Sigmoid colon (tissue), 4 donors: ENCODE results near the gene DFFB.

Experiments used
- POLR2AphosphoS5 ChIP-seq, 4 donors: sonication (generic); formaldehyde crosslinking; IDR thresholded peaks; one replicate each; pipeline ENCODE4 v1.6.1; 2017; ENCODE audit warnings: antibody characterized with exemption in 4 of 4
- TF ChIP-seq, protein P1 (sequence below), 4 experiments: fragments of 450-650 bp in 3 of 4; fragments of 200-600 bp in 1 of 4; IDR thresholded peaks; one replicate each; pipeline ENCODE4 v1.5.1; 2016 to 2019; ENCODE audit warnings: antibody characterized with exemption in 4 of 4, mild to moderate bottlenecking in 3 of 4, moderate library complexity in 2 of 4

DNA sequence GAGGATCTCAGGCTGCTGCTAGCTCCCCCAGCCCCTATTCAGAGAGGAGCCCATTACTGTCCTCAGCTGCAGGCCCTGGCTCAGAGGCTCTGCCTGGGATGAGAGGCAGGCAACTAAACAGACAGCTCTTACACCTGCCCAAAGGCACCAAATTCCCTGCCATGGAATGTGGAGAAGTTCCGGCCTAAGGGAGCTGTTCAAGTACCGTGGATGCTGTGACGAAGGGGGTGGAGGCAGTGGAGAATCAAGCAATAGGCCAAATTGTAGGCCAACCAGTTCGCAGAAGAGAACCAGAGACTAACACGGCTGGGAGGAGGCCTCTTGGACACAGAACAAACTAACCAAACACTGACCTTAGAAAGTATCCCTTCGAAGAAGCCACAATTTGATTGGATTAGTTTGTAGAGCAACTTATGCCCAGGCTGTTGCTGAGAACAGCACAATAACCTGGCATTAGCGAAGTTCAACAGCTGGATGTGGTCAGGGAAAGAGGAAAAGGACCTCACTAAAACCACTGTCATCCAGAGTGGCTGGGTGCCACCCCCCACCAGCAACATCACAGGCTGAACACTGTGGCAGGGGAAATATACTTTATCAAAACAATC is 39.2 kb downstream of the DFFB start:
- no peak for TF ChIP-seq POLR2AphosphoS5 (IDR thresholded peaks at IDR 0.05)
- TF ChIP-seq, protein P1, sequence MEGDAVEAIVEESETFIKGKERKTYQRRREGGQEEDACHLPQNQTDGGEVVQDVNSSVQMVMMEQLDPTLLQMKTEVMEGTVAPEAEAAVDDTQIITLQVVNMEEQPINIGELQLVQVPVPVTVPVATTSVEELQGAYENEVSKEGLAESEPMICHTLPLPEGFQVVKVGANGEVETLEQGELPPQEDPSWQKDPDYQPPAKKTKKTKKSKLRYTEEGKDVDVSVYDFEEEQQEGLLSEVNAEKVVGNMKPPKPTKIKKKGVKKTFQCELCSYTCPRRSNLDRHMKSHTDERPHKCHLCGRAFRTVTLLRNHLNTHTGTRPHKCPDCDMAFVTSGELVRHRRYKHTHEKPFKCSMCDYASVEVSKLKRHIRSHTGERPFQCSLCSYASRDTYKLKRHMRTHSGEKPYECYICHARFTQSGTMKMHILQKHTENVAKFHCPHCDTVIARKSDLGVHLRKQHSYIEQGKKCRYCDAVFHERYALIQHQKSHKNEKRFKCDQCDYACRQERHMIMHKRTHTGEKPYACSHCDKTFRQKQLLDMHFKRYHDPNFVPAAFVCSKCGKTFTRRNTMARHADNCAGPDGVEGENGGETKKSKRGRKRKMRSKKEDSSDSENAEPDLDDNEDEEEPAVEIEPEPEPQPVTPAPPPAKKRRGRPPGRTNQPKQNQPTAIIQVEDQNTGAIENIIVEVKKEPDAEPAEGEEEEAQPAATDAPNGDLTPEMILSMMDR (IDR thresholded peaks at IDR 0.05), result no peak
